ENCODE results near the gene PXMP2. TPM values are rescaled to one million over a fixed set of nuclear protein-coding genes. Genes with fewer than 3 reads are reported as not detected.

Gene PXMP2
- total RNA-seq, 1 donor from 2014 or later = 18.6 TPM

DNA sequence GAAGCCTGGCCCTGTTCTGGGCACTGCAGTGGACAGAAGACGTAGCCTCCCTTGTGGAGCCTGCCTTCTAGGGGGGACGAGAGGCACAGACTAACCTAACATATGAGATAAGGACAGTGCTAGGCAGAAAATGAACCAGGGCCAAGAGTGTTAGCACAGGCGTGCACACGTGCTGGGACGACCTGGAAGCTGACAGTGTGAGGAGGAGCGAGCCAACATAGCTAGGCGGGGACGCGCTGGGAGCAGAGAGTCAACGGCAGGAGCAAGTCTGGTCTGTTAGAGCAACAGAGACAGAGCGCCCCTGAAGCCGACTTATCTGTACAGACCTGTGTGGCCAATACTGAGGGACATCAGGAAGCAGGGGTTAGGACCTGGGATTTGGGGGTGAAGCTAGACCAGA lies 8.0 kb downstream of the PXMP2 start:
- Histone ChIP-seq H3F3A (ENCODE audit: low read depth) (peaks cover 5% of the 10 kb centered on the region), H3K27me3 (no peaks in the 10 kb centered on the region), H2AFZ (replicated peaks) (no peak overlapping the region), H3K27ac (no peak overlapping the region), H3K4me1 (no peaks in the 10 kb centered on the region), H4K20me1 (ENCODE audit: low read depth) (peaks cover 3% of the 10 kb centered on the region), H3K36me3 (no peaks in the 10 kb centered on the region), H3K79me2 (ENCODE audit: low read depth) (no peaks in the 10 kb centered on the region), H3K4me3 (no peak overlapping the region), H3K9me3 (ENCODE audit: low read depth) (no peaks in the 10 kb centered on the region), H3K4me2 (no peak overlapping the region), H3K9ac (no peak overlapping the region)
- Mint-ChIP-seq H3K4me1 (no peaks in the 10 kb centered on the region), H3K27ac (peak overlapping the region; percentile 39), H3K9me3 (no peaks in the 10 kb centered on the region), H3K36me3 (peaks cover 25% of the 10 kb centered on the region), H3K4me3 (no peak overlapping the region), H3K27me3 (ENCODE audit: insufficient read depth, low read depth) (peaks cover 2% of the 10 kb centered on the region)
- no peak for TF ChIP-seq EZH2 (IDR thresholded peaks at IDR 0.05)
- TF ChIP-seq EZH2phosphoT487 (IDR thresholded peaks at IDR 0.05) = no peak
- TF ChIP-seq, protein P1, sequence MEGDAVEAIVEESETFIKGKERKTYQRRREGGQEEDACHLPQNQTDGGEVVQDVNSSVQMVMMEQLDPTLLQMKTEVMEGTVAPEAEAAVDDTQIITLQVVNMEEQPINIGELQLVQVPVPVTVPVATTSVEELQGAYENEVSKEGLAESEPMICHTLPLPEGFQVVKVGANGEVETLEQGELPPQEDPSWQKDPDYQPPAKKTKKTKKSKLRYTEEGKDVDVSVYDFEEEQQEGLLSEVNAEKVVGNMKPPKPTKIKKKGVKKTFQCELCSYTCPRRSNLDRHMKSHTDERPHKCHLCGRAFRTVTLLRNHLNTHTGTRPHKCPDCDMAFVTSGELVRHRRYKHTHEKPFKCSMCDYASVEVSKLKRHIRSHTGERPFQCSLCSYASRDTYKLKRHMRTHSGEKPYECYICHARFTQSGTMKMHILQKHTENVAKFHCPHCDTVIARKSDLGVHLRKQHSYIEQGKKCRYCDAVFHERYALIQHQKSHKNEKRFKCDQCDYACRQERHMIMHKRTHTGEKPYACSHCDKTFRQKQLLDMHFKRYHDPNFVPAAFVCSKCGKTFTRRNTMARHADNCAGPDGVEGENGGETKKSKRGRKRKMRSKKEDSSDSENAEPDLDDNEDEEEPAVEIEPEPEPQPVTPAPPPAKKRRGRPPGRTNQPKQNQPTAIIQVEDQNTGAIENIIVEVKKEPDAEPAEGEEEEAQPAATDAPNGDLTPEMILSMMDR (IDR thresholded peaks at IDR 0.05) = no peak
- no peak for DNase-seq (ENCODE audit: low spot score)

DNA sequence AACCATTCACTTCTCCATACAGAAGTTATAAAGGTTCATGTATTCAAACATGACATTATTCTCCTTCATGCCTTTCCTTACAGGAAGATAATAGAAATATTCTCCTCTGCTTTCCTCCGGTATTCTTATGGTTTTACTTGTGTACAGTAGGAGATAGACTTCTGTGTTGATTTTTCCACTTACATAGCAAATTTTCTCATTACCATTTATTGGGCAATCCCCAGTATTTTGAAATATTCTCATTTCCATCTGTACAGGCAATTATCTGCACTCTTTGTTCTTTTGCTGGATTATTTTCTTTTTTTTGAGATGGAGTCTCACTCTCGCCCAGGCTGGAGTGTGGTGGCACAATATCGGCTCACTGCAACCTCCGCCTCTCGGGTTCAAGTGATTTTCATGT lies 11.0 kb downstream of the PXMP2 start:
- no peak overlapping the region for H3K27ac ChIP-seq
- H3K9me3 ChIP-seq (ENCODE audit: low read depth) = no peaks in the 10 kb centered on the region
- Mint-ChIP-seq H3K27ac (no peak overlapping the region), H3K9me3 (no peaks in the 10 kb centered on the region), H3K4me1 (peaks cover 2% of the 10 kb centered on the region), H3K36me3 (peaks cover 25% of the 10 kb centered on the region), H3K27me3 (ENCODE audit: insufficient read depth, low read depth) (peaks cover 2% of the 10 kb centered on the region), H3K4me3 (no peak overlapping the region)
- H3K27me3 ChIP-seq = no peaks in the 10 kb centered on the region
- H3K4me1 ChIP-seq = no peaks in the 10 kb centered on the region
- no peak overlapping the region for H2AFZ ChIP-seq (replicated peaks)
- TF ChIP-seq EZH2phosphoT487 (IDR thresholded peaks at IDR 0.05) = no peak
- TF ChIP-seq, protein P1 (IDR thresholded peaks at IDR 0.05) = no peak
- no peak for TF ChIP-seq EZH2 (IDR thresholded peaks at IDR 0.05)
- no peaks in the 10 kb centered on the region for H3F3A ChIP-seq (ENCODE audit: low read depth)
- no peak overlapping the region for H3K4me2 ChIP-seq
- H3K4me3 ChIP-seq = no peak overlapping the region
- DNase-seq (ENCODE audit: low spot score) = no peak
- H3K79me2 ChIP-seq (ENCODE audit: low read depth) = no peaks in the 10 kb centered on the region
- H4K20me1 ChIP-seq (ENCODE audit: low read depth) = no peaks in the 10 kb centered on the region
- H3K36me3 ChIP-seq = no peaks in the 10 kb centered on the region
- no peak overlapping the region for H3K9ac ChIP-seq

DNA sequence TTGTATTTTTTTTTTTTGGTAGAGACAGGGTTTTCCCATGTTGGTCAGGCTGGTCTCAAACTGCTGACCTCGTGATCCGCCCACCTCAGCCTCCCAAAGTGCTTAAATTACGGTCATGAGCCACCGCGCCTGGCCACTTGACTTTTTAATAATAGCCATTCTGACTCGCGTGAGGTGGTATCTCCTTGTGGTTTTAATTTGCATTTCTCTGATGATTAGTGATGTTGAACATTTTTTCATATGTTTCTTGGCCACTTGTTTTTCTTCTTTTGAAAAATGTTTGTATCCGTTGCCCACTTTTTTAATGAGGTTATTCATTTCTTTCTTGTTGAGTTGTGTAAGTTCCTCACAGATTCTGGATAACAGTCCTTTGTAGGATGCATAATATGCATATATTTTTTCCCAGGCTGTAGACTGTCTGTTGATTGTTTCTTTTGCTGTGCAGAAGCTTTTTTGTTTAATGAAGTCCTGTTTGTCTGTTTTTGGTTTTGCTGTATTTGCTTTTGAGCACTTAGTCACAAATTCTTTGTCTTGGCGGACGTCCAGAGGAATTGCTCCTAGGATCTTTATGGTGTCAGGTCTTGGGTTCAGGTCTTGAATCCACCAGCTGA lies 12.9 kb downstream of the PXMP2 start:
- H3K27ac Mint-ChIP-seq = no peak overlapping the region
- no peaks in the 10 kb centered on the region for H3K9me3 ChIP-seq (ENCODE audit: low read depth)
- H3K27me3 ChIP-seq = no peaks in the 10 kb centered on the region
- no peak overlapping the region for H3K4me3 Mint-ChIP-seq
- no peaks in the 10 kb centered on the region for H4K20me1 ChIP-seq (ENCODE audit: low read depth)
- no peaks in the 10 kb centered on the region for H3K79me2 ChIP-seq (ENCODE audit: low read depth)
- peaks cover 3% of the 10 kb centered on the region for H3K4me1 Mint-ChIP-seq
- no peaks in the 10 kb centered on the region for H3K4me1 ChIP-seq
- peaks cover 27% of the 10 kb centered on the region for H3K36me3 Mint-ChIP-seq
- H3K36me3 ChIP-seq = no peaks in the 10 kb centered on the region
- no peak overlapping the region for H3K9ac ChIP-seq
- no peak overlapping the region for H2AFZ ChIP-seq (replicated peaks)
- H3K9me3 Mint-ChIP-seq = no peaks in the 10 kb centered on the region
- no peak overlapping the region for H3K4me3 ChIP-seq
- no peaks in the 10 kb centered on the region for H3F3A ChIP-seq (ENCODE audit: low read depth)
- peaks cover 2% of the 10 kb centered on the region for H3K27me3 Mint-ChIP-seq (ENCODE audit: insufficient read depth, low read depth)
- no peak overlapping the region for H3K4me2 ChIP-seq
- TF ChIP-seq EZH2phosphoT487 (IDR thresholded peaks at IDR 0.05) = no peak
- no peak for TF ChIP-seq EZH2 (IDR thresholded peaks at IDR 0.05)
- TF ChIP-seq, protein P1 (IDR thresholded peaks at IDR 0.05) = no peak
- no peak overlapping the region for H3K27ac ChIP-seq
- DNase-seq (ENCODE audit: low spot score) = no peak

Measured in neural progenitor cell (in vitro differentiated cells).